Left forelimb (tissue), 1 donor: ENCODE measurements around the gene CAMK2A.

Experiments
- DNase-seq: peaks from one replicate; pipeline ENCODE4 v3.0.0-alpha.2; 2018; ENCODE audit warnings: low spot score

The CAMK2A gene

GRCh38 chr5:150289551-150290390 is at the start of gene CAMK2A:
Gene CAMK2A, minus strand, starts transcription at chr5:150289773. Its CDS starts 148 bp downstream, at chr5:150289625.
- no peak for DNase-seq

GRCh38 chr5:150339165-150339564 is 49.6 kb upstream of the CAMK2A start:
- DNase-seq = no peak

GRCh38 chr5:150338546-150338945 is 49.0 kb upstream of the CAMK2A start:
- DNase-seq = no peak

DNA sequence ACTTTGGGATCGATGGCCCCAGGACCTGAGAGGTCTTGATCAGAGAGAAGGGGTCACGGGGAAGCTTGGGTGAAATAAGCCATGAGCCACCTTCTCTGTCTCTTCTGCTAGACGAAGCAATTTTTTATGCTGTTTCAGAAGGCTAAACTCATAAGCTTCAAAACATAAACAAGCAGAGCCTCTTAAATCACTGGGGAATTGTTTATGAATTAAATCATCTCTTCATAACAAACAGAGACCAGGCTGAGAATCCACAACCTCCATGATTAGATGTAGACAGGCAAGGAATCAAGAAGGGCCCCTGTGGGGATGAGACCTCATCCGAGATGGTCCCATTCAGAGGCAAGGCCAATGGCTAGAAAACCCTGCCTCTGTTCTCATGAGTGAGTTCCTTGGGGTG is 46.2 kb upstream of the CAMK2A start:
- no peak for DNase-seq

DNA sequence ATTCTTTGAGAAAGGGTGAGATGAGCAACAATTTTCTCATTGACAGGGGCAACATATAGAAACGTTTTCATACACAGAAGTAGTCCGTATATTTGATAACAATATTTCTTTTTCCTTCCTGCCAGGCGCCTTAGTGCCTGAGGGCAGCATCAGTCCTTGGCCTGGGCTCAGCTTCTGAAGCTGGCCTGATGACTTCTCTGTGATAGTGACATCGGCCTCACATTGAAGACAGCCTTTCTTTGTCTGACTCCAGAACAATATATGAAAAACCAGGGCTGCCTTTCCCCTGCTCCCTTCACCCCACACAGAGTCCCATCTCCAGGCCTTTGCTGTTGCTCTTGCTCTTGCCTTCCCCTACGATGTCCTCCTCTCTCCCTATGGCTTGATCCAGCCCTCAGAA is 43.8 kb upstream of the CAMK2A start:
- no peak for DNase-seq

DNA sequence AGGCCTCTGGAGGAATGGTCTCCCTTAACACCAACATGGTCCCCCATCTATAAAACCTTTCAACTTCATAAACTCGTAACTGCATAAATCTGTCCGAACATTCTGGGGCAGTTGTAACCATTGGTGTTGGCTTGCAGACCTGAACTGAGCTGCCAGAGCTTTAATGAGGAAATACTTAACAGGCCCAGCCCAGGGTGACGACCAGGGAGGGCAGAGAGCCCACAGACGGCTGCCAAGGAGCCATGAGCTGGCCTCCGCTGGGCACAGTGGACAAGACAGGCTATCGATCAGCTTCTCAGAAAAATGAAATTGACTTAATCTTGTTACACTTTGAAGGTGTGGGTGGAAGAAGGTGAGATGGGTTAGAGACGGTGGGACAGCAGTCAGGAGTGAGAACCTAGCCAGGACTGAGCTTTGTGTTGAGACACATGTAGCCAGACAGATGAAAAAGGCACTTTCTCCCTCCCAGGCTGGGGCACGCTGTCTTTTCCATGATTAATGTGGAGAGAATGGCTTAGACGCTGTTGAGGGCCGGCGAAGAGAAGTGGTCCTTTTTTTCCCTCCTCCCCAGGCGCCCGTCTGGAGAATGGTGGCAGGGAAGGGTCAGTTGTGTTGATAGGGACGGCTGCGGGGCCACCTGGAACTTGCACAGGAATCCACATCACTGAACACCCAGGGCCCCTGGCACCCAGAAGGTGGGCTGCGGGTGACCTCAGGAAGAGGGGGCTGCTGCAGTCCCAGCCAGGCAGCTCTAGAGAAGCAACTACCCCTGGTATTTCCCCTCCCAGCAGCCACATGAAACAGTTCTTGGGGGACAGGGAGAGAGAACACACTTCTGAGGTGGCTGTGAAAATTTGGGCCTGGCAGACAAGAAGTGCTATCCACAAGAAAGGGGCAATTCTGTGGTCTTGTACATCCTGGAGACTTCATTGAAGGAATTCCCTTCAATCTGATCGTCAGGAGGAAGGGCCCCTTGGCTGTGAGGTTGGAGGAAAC is 40.6 kb upstream of the CAMK2A start:
- DNase-seq = no peak

DNA sequence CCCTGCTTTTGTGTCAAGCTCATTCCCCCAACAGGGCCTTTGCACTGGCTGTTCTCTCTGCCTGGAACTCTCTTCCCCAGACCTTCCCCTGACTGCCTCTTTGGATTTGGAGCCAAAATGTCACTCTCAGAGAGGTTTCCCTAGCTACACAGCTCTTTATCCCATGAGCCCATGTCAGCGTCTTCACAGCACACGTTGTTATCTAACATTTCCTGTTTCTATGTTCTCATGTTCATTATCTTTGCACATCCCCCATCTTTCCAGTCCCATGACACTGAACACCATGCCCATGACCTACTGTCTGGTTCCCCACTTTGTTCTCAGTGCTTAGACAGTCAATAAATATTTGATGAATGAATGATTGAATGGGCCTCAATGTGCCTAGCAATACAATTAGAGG is 39.5 kb upstream of the CAMK2A start:
- no peak for DNase-seq

DNA sequence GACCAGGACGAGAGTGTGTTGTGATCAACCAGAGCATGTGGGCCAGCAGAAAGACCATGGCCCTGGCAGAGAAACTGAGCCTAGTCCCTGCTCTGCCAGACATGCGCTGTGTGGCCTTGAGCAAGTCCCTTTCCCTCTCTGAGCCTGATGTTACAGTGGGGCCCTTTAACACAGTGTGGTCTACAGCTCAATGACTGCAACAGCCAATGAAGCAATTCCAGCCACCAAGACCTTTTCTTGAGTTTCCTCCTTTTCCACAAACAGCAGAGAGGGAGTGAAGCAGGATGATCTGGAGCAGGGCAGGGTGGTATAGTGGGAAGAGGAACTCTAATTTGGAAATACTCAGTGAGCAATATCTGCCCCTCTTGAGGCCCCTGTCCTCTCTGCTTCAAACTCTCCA is 38.9 kb upstream of the CAMK2A start:
- no peak for DNase-seq

DNA sequence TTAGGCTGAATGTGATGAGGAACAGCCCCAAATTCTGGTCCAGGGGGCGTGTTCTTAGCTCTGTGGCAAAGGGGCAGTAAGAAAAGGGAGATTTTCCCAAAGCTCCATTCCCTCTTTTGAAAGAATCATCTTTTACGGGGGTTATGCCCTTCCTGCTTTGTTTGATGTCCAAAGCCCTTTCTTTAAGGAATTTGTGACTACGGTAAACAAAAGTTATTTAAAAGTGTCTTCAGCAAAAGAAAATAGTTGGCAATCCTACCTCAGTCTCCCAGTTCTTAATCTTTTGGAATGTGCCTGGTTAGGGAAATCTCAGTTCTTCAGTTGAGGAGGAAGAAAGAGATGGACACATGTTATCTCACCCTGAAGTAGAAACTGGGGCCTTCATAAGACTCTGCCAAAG is 37.6 kb upstream of the CAMK2A start:
- DNase-seq = no peak

DNA sequence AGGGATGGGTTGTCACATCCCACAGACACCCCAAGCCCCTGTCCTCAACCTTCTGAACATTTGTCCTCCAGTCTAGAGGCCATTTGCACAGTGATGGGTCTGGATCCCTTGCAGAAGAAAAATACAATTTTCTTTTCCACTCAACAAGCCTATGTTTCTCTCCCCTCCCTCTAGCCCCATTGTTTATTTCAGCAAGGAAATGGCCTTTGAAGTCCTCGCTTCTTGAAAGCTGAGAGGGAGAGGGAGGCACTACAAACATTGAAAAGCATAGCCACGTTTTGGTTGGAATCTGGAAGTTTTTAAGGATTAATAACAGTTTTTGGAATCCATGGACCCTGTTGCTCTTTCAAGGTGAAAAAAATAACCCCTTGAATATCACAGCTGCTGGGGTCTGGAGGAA is 37.1 kb upstream of the CAMK2A start:
- DNase-seq = no peak

DNA sequence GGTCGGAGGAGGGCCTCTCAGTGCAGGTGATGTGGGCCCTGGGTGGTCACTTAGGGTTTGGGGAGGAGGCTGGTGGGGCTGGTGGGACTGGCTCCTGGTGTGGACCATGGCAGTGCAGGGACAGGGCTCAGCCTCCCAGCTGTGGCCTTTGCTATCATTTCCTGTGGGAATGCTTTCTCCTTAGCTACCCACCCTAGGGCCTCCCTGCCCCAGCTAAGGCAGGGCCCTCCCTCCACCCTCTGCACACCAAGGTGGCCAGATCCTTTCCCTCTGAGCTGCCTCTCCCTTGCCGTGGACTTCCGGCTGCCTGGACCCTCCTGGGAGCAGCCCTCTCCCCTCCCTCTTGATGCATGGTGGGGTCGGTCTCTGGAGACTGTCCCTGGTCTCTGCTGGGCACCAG is 35.9 kb upstream of the CAMK2A start:
- no peak for DNase-seq

DNA sequence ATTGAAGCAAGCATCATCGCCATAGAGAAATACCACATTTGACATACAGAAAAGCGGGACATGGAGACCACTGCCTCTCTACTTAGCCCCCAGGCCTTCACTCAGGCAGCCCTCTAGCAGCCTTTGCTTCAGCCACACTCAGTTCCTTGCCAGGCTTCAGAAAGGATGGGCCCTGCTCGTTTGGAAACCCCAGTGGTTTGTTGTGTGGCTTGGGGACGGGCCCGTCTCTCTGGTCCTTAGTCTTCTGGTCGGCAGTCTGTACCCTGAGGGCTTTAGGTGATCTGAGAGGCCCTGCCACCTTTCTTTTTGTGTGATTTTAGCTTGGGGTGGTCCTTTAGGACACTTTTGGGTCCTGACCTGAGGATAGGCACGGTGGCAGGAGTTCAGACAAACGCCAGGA is 34.2 kb upstream of the CAMK2A start:
- no peak for DNase-seq

DNA sequence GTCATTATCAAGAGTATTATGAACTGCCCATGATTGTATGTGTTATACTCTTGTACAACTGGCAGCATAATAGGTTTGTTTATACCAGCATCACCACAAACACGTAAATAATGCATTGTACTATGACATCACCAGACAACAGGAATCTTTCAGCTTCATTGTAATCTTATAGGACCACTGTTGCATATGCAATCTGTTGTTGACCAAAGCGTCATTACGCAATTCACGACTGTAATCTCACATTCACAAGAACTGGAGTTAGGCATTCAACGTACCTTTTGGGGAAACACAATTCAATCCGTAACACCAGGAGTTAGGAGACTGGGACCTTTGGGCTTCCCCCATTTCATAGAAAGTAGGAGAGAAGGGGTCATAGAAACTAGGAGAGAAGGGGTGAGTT is 33.5 kb upstream of the CAMK2A start:
- DNase-seq = no peak

DNA sequence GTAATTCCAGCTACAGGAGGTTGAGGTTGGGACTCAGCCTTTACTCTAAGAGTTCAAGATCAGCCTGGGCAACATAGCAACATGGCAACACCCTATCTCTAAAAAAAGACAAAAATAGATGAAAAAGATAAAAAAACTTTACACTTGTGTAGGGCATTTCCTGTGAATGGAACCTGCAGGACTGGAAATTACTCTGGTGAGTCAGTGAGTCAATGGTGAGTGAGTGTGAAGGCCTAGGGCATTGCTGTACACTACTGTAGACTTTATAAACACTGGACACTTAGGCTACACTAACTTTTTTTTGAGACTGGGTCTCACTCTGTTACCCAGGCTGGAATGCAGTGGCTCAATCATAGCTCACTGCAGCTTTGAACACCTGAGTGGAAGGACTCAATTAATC is 32.6 kb upstream of the CAMK2A start:
- DNase-seq = no peak

- DNase-seq = no peak
These were observed 32.2 kb upstream of the CAMK2A start for GRCh38 chr5:150321784-150322183.

- no peak for DNase-seq
These were observed 31.6 kb upstream of the CAMK2A start for GRCh38 chr5:150321211-150321610.

- no peak for DNase-seq
These were observed 30.6 kb upstream of the CAMK2A start for GRCh38 chr5:150320044-150320613.

DNA sequence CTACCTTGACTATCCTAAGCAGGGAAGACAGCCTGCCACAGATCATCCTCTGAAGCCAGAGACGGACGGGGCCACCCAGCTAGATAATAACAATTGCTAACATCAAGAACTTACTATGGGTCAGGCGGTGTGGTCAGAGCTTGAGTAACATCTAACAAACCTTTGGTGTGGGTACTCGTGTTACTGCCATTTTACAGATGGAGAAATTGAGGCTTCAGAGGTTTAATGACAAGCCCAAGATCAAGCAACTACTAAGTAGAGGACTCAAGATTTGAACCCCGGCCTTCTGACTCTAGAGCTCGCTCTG is 29.9 kb upstream of the CAMK2A start:
- no peak for DNase-seq

DNA sequence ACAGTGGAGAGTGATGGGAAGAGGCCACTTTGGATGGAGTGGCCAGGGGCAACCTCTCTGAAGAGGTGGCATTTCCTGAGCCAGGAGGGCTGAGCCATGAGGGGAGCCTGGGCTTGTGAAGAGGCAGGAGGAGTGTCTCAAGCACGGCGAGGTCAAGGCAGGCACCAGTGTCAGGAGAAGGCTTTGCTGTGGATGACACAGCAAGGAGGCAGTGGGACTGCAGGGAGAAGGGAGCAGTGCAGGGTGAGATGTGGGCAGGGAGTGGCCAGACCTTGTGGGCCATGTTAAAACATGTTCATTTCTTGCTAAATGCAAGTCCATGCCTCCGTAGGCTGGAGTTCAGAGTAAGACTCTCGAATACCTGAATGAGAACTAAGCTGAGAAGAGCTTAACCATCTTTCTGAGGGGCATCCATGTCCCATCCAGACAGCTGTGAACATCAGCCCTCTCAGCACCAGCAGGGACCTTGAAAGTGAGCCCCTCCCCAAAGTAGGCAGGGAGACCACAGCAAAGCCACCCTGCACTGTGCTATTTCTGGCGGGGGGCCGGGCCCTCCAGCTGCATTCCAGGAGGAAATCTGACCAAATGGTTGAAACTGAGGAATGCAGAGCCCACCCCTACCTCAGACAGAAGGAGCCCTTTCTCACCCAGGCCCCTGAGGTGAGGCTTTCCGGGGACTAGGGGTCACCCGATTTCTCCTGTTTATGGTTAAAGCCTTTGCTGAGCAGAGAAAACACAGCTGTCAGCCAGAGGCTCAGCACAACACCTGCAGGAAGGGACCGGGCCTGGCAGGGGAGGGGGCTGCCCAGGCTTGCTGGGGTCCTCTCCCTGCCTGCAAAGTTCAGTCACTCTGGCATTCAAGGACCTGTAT is 29.3 kb upstream of the CAMK2A start:
- DNase-seq = no peak

GRCh38 chr5:150317048-150318003 is 27.8 kb upstream of the CAMK2A start:
- DNase-seq = no peak

DNA sequence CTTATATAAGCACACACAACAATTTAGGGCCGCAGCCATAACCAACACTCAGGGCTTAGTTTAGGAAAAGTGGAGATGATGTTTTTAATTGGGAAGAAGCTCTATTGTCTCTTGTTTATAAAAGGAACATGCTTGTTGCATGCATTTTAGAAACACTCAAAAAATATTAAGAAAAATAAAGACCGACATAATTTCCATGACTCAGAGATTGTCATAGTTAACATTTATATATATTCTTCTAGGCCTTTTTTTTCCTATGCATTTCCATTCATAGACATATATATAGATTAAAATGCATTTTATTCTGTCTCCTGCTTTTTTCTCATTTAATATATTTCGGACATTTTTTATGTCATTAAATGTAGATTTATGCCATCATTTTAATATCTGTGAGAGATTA is 26.7 kb upstream of the CAMK2A start:
- no peak for DNase-seq
